Medulla oblongata (tissue), 1 donor: ENCODE data around the gene KDM5C.
"Not testable (repeated sequence)": the region's sequence is repeated elsewhere in the genome, so short reads cannot be mapped to it uniquely, and the experiment has no call there.

ENCODE experiments used
- DNase-seq: peaks from one replicate; pipeline ENCODE4 v3.0.0-alpha.2; 2015; ENCODE audit errors: extremely low spot score

Gene KDM5C

DNA sequence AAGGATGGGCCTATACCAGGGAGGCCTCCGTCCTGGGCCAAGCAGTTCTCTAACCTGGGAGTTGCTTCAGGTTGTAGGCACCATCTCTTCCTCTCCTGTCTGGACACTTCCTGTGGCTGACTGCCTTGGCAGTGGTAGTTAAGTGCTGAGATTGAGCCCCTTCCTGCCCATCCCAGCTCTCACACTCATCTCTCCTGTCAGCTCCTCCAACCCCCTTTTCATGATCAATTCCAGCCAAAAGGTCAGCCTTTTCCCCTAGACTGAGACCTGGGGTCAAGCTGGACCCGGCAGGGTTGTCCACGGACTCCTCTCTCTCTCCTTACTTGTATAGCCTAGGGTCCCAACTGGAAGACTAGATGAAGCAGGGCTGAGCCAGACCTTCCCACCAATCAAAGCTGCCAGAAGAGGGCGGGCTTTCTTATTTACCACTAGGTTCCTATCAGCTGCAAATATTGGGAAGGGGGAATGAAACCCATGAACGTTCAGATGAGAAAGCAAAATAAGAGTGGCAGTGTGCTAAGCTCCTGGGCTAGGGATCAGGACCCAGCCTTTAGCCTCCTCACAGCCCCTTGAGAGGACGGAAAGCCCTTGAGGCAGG, 34.5 kb downstream of the KDM5C start:
- no peak for DNase-seq

DNA sequence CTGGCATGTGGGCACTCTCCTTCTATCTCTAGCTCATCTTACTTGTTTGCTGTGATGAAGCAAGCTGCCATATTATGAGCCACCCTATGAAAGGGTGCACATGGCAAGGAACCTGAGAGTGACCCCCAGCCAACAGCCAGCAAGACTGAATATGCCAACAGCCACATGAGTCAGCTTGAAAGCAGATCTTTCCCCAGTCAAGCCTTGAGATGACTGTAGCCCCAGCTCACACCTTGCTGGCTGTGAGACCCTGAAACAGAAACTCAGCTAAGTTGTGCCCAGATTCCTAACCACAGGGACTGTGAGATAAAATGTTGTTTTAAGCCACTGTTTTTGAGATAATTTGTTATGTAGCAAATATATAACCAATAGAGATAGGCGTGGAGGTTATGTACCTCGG, 36.2 kb downstream of the KDM5C start:
- DNase-seq = no peak

DNA sequence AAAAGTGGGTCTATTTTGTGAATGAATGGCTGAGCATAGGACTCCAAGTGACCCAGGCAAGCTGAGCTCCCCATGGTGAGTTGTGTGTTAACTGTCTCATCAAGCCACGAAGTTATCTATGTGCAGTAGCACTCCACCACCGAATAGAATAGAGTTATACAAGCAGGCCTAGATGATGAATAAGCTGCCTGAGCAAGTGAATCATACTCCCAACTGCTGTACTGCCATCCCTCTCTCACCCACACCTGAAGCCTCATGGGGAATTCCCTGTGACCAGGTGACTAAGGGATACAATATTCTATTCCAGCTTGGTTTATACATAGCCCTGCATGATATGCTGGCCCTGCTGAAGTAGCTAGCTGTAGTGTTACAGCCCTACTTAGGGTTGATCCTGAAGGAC, 38.7 kb downstream of the KDM5C start:
- DNase-seq = no peak

DNA sequence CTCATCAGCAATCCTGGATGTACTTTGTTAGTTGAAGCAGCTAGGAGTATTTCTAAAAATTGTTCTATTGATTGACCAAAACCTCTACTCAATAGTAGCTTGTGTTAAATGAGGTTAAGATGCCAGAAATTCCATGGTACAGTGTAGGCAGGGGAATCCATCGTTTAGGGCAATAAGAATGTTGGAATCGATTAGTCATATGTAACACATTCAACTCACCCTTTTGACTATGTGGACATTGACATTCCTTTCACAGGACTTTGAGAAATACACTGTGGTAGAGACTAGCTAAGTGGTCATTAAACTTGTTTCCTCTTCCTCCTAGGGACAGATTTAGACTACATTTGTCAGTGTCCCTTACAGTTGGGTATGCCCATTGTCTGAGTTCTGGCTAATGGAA, 40.2 kb downstream of the KDM5C start:
- DNase-seq = no peak

DNA sequence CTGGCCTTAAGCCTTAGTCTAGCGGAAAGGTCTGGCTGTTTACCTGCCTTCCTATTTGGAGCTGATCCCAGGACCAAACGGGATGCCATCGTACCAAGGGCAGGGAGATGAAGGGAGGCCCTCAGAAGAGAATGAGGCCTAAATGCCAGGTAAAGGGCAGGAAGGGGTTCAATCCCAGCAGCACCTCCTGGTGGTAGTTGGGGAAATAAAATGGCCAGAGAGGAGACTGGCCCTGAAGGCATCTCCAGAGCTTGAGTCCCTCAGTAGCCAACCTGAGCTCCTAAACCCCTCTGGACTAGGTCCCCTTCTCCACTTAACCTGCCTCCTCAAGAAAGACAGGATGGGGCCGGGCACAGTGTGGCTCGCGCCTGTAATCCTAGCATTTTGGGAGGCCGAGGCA, 53.7 kb downstream of the KDM5C start:
- no peak for DNase-seq

DNA sequence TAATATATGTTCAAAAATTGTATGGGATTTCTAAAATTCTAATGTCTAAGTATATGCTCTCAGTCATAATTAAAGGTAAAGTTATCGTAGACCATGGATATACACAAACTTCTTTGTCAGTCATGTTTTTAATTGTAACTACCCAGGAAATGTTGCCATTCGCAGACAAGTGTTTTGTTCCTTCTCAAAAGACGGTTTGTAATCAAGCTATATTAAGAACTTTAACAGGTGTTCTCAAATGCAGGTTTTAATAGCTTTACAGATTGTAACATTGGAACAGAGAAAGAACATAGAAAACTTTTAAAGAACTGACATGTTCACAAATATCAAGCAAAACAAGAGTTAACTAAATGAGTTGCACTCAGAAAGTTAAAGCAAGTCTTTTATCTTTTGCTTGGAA, 58.9 kb downstream of the KDM5C start:
- no peak for DNase-seq

DNA sequence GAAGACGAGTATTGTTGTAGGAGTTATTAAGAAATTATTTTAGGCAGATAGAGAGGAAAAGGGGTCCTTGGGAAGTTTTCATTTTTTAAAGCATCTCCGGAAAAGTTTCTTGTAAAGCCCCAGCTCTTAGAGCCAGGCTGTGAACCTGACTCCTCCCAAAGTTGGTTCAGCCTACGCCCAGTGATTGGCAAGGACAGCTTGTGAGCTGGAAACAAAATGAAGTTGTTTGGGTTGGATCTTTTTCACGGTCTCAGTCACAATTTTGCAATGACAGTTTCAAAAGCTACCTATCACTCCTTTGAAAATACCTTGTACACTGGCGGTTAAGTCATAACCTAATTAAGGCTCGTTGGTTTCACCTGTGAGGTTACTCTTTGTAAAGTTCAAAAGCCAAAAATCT, 60.4 kb downstream of the KDM5C start:
- not testable (repeated sequence) for DNase-seq

DNA sequence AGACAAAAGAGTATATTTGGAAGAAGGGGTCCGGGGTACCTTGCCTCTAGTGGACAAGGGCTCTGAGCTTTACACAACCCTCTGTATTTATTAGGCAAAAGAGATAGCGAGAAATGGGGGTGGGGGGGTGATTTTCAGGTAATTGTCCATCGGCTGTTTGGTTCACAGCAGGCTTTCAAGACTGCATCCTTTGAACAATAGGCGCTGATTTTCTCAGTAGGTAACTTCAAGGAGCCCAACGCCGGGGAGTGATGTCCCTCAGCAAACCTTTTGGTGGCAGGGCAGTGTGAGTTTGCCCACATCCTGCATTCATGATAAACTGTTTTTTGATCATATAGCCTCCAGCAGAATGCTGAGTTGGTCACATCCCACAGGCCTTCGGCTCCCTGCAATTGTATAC, 61.6 kb downstream of the KDM5C start:
- DNase-seq = no peak

DNA sequence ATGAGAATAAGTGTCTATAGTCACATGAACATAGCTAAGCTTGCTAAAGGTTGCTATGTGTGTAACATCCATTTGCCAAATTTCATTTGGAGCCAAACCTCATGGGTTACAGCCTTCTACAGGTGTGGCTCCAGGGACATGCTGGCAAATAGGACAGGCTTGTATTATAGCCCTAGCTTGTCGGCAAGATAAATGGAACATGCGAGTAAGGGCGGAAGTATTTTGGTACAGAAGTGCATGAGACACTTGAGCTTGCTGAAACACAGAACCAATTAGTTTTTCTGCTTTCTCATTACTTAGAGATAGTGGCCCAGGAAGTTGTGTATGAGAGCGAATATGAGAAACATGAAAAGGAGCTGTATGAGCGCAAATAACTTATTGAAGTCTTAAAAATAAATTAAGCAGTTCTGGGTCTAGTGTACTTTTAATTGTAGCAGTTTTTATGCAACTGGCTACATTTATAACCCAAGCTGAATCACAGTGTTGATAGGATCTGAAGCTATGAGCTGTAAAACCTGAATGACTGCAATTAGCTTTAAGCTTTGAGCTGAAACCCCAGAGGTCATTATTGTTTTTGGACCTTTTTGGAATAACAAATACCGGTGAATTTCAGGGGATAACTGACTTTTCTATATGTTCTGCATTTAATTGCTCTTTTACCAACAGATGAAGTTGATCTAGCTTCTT, 64.6 kb downstream of the KDM5C start:
- no peak for DNase-seq

DNA sequence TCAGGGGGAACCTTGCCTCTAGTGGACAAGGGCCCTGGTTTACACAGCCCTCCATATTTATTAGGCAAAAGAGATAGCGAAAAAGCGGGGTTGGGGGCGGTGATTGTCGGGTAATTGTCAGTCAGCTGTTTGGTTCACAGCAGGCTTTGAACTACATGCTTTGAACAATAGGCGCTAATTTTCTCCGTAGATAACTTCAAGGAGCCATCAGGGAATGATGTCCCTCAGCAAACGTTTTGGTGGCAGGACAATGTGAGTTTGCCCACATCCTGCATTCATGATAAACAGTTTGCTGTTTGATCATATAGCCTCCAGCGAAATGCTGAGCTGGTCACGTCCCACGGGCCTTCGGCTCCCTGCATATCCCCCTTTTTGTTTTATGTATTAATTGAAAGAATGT, 65.8 kb downstream of the KDM5C start:
- no peak for DNase-seq

DNA sequence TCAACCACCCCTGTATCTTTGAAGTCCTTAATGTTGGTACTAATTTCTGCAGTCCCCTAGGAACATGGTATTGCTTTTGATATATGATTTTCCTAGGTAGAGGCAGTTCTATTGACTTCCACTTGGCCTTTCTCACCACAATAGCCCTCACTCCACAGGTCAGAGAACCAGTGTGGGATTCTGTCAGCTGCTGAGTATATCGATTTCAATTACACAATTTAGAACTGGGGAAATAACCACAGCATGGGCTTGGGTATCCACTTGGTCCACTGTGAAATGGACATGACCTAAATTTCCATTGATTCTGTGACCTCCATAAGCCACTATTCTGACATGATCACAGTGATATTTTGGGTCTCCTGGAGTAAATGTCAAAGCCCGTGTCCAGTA, 68.8 kb downstream of the KDM5C start:
- DNase-seq = no peak

DNA sequence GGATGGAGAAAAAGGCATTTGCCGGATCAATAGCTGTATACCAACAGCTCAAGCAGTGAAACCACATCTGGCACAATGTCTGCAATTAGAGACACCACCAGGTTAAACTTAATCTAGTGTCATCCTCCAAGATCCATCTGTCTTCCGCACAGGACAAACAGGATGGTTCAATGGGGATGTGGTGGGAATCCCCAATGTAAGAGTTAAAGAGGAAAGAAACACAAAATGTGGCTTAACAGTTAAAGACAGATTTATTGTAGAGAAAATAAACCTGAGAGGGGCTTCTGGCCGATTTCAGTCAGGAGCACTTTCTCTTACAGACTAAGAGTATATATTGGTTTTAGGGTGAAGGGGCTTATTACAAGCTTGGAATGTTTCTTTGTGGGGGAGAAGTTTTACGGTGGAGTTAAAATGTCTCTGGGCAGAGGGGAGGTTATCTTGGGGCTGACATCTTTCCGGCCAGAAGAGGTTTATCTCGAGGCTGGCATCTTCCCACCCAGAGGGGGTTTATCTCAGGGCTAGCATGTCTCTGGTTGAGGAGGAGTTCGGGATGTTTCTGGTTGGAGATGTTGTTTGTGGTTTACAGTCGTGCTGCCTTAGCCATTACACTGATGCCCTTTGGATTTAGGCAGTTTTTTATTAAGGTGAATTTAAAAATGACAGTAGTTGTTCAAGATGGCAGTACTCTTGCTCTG, 69.3 kb downstream of the KDM5C start:
- DNase-seq = no peak

DNA sequence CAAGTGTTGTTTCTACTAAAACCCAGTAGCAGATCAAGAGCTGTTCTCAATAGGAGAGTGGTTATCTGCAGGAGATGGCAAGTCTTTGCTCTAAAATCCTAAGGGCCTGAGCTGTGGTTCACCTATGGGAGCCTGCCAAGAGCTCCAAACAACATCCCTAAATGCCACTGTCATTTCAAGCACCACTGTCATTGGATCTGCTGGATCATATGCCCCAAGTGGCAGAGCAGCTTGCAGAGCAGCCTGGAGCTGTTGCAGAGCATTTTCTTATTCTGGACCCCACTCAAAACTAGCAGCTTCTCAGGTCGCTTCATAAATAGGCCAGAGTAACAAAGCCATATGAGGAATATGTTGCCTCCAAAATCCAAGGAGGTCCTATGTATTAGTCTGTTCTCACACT, 71.4 kb downstream of the KDM5C start:
- no peak for DNase-seq
